Hindlimb muscle (tissue), 1 donor: ENCODE measurements around the gene DDI2. TPM values are rescaled to one million over a fixed set of nuclear protein-coding genes. Genes with fewer than 3 reads are reported as not detected.
"Not testable (repeated sequence)": the region's sequence is repeated elsewhere in the genome, so short reads cannot be mapped to it uniquely, and the experiment has no call there.

ENCODE experiments used
- DNase-seq: peaks from one replicate; pipeline ENCODE4 v3.0.0-alpha.2; 2013
- polyA plus RNA-seq: library from polyadenylated mRNA; unstranded; fragments of 120-200 nt; gene quantifications from one replicate; pipeline ENCODE4 v1.2.1, GENCODE V29; 2013; ENCODE audit not compliant: insufficient read length

The DDI2 gene
- polyA plus RNA-seq, 1 donor = 24.3 TPM

DNA sequence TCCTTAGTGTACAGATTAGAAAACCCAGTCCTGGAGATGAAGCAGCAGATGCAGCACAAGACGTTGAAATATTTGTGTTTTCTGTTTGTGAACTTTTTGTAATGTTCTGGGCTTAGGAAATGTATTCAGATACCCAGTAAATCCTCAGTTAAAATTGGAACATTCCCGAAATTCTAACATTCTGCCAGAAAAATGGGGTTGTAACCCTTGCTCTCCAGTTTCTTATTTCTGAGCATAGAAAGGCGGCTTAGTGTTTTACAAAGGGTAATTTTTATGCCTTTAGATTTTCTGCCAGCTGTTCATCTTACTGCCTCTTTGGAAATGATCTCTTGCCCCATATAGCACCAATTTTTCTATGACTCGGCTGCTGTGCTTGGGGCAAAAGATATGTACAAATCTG, 20.6 kb downstream of the DDI2 start:
- no peak for DNase-seq

DNA sequence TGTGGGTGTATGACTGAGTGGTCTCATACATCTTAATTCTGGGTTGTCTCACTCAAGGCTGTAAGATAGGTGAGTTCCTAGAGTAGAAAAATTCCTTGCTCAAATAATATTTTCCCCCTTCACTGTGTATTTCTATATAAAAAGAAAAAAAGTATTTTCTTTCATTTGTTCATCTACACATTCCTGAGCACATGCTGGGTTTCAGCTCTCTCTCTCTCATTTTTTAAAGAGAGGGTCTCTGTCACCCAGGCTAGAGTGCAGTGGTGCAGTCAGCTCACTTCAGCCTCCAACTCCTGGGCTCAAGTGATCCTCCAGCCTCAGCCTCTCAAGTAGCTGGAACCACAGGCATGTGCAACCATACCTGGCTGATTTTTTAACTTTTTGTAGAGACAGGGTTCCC, 22.0 kb downstream of the DDI2 start:
- DNase-seq = no peak

DNA sequence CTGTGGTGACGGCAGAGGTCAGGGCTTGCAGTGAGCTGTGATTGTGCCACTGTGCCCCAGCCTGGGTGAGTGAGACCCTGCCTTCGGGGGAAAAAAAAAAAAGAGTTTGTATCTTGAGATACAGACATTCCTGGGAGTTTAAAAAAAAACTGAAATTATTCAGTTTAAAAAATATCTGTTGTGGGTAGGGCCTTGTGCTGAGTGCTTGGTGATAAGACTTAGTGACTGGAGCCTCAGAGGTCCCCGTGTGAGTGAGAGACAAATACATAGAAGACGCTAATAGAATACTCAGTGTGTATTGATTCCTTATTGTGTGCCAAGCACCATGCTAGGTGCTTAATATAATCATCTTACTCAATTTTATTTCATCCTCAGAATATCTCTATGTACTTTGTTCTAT, 22.7 kb downstream of the DDI2 start:
- no peak for DNase-seq

DNA sequence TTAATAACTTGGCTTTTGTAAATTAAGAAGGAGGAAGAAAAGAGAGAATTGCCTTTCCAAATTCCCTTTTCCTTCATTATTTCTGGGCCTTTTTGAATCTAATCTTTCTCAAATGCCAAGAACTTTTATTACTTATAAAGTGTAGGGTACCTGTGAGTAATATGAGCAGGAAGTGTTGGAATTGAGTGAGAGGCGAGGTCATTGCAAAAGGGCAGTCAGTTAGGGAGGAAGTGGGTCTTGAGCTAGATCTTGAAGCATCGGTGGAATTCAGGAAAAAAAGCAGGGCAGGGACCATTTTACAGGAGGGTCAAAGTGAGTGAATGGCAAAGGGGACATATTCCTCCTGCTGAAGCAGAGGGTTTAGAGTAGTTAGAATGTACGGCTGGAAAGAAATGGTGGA, 23.4 kb downstream of the DDI2 start:
- no peak for DNase-seq

DNA sequence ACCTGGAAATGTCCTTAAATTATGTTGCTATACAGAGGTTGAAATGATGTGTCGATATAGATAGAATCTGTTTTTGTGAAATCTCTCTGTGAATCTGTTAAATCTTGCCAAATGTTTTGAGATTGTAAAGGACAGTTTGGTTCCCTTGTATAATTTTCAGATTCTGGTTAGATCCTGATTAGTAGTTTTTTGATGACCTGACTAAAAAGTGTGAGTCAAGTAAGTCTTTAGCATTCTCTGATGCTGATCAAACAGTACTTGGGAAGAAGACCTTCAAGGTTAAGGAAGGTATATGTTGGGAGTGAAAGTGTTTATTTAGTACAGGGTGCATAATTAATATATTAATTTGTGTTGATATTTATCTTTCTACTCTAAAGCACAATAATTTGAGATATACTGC, 32.7 kb downstream of the DDI2 start:
- DNase-seq = no peak

DNA sequence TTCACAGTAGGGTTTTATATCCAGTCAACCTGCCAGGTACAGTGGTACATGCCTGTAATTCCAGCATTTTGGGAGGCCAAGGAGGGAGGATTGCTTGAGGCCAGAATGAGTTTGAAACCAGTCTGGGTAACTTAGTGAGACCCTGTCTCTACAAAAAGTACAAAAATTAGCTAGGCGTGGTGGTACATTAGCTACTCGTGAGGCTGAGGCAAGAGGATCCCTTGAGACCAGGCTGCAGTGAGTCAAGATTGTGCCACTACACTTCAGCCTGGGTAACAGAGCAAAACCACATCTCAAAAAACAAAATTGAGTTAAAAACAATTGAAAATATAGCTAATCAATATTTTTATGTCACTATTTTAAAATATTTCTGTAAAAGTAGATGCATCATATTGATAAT, 33.2 kb downstream of the DDI2 start:
- DNase-seq = no peak

DNA sequence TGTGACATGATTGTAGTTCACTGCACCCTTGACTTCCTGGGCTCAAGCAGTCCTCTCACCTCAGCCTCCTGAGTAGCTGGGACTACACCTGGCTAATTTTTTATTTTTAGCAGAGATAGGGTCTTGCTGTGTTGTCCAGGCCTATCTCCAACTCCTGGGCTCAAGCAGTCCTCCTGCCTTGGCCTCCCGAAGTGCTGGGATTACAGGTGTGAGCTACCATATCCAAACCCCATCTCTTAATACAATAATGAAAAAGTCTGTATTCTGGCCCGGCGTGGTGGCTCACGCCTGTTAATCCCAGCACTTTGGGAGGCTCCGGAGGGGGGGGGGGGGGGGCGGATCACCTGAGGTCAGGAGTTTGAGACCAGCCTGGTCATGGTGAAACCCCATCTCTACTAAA, 34.9 kb downstream of the DDI2 start:
- DNase-seq = not testable (repeated sequence)

DNA sequence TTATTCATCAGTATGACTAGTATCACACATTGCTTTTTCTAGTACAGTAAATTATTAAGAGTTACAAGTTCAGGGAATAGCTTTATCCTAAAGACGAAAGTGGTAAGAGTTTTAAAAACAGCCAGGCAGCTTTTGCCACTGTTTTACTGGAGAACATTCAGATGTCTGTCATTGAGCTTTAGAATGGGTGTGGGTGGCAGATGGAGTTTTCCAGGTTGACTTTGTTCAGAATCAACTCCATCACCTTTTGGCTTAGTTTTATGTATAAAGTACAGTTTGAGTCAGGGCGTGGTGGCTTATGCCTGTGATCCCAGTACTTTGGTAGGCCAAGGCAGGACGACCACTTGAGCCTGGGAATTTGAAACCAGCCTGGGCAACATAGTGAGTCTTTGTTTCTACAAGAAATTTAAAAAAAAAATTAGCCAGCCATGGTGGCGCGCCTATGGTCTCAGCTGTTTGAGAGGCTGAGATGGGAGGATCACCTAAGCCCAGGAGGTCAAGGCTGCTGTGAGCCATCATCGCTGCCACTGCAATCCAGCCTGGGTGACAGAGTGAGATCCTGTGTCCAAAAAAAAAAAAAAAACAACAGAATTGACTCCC, 36.9 kb downstream of the DDI2 start:
- no peak for DNase-seq

DNA sequence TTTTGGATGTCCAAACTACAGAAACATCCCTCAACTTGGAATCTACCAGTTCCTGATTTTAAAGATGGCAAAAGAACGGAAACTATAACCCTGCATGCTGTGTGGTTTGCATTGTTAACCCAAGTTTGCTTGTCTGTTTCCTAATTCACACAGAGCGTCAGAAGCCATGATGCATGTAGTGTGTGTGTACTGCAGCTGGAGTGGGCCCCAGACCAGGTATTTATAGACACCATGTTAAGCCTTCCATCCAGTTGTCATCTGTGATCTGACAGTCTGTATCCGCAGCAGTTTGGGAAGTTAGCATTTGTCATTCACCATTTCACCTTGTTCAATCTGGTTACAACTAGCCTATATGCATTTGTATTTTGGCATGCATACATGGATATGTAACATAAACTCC, 39.2 kb downstream of the DDI2 start:
- DNase-seq = no peak

DNA sequence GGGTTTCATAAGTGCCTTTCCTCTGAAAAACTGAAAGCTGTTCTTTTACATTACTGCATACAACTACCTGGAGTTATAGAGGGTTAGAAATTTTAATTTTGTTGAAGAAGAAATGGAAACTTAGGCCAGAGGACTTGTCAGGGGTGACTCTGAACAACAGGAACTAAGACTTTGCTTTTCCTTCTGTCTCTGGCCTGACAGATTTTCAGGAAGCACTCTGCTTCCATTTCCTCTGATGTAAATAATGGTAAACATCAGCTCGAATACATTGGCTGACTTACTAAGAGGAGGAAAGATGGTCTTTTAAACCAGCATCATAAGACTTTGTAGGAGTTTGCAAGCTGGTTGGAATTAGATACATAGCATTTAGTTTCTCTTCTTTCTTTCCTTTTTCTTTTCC, 39.8 kb downstream of the DDI2 start:
- no peak for DNase-seq

DNA sequence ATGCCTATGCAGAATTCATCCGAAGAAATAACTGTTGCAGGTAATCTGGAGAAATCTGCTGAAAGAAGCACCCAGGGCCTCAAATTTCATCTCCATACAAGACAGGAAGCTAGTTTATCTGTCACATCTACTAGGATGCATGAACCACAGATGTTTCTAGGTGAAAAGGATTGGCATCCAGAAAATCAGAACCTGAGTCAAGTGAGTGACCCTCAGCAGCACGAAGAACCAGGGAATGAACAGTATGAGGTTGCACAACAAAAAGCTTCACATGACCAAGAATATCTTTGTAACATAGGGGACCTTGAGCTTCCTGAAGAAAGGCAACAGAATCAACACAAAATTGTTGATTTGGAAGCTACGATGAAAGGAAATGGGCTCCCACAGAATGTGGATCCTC, 42.9 kb downstream of the DDI2 start:
- no peak for DNase-seq

DNA sequence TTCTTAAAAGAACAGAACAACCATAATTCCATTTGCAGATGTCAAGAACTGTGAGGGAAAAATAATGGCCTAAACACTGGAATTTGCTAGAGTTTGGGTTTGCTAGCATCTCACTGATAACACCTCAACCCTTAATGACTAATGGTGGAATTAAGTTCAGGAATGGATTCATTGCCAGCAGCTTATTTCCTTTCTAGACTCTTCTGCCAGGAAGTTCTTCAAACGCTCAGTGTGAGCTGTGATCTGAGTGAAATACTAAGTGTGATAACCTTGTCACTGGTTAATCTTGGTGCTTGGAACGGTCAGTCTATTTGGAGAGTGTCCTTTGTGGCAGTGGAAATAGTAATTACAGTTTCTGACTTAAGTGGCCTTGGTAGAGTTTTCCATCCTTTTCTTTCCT, 45.2 kb downstream of the DDI2 start:
- DNase-seq = no peak

DNA sequence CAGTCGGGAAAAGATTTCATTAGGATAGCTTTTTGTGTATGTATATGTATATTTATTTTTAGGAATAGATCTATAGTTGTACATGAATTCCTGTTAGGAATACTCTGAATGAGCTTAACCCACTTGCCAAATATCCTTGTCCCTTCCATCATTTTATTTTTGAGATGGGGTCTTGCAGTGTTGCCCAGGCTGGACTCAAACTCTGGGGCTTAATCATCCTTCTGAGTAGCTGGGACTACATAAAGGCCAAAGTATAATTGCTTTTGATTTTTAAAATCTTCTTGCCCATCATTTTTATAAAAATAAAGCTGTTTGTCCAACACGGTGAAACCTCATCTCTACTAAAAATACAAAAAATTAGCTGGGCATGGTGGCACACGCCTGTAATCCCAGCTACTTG, 46.7 kb downstream of the DDI2 start:
- no peak for DNase-seq

DNA sequence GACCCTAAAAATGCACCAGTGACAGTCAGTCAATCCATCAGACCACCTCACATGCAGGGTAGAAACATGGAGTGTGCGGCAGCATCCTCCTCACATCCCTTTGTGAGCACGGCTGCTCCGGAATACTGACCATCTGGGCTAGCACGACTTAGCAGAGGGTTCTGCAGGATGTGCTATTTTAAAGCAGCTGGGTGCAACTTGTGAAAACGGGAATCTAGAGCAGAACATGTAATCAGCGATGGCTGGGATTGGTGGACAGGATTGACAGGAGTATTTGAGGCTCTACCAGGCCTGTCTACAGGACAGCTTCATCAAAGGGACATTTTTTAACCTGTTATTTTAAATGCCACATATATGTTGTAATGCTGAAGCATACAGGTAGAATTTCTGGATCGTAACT, 50.1 kb downstream of the DDI2 start:
- no peak for DNase-seq

DNA sequence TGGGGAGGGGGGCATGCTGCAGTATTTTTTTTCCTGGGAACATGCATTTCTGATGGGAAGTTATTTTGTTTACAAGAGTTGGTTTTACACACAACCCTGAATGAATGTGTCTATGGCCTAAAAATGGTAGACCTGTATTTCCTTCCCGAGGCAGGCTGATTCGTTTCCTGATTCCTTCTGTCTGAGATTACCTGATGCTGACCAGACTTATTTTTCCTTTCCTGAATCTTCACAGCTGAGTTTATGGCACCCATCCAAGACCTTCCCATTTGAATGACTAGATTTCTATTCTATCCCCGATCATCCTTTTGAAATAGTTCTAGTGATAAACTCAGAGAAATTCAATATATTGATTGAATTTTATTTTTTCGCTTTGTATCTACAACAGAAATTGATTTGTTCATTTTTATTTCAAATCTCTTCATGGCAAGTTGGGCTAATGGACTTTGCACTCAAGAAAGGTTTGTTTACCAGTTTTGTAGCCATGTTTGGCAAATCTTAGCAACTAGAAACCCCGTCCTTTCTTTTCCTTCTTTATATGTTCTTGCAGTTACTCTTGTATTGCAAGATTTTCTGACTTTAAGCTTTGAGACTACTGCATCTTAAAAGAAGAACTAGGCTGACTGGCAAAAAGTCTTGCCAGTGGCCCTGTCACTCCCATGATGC, 51.0 kb downstream of the DDI2 start:
- no peak for DNase-seq

DNA sequence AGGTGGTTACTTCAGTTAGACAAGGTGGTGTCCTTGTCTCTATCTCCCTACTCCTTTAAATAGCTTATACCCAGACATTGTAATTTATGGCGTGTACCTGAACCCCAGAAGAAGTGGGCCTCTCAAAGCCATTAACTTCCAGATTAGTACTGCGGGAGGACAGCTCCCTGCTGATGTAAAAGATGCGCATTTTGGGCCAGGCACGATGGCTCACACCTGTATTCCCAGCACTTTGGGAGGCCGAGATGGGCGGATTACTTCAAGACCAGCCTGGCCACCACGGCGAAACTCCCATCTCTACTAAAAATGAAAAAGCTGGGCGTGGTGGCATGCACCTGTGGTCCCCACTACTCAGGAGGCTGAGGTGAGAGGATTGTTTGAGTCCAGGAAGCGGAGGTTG, 51.8 kb downstream of the DDI2 start:
- no peak for DNase-seq

DNA sequence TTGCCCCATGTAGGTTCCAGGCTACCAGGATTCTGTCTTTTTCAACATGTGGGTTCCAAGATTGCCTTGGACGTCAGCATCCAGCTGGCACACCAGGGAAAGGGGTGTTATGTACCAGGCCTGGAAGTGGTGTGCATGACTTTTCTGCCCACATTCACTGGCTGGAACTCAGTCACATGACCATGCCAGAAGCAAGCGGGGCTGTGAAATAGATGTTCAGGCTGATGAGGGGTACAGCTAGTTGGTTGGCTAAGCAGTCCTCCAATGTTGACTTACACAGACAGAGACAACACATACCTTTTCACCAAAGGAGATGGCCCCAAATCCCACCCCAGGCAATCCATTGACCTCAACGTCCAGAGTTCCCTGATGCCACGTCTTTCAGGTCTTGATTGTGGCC, 52.6 kb downstream of the DDI2 start:
- no peak for DNase-seq

DNA sequence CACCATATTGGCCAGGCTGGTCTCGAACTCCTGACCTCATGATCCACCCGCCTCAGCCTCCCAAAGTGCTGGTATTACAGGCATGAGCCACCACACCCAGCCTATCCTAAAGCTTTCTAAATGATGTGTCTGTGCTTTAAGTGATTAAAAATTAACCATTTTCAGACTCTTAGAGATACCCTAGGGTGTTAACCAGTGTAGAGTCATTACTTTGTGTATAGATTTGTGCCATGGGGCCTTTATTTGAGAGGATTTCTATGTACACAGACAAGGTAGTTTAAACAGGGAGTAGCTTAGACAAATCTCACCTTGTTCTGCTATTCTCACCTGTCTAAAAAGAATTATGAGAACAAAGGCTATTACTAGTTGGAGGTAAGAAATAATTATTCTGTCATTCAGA, 54.2 kb downstream of the DDI2 start:
- DNase-seq = no peak

DNA sequence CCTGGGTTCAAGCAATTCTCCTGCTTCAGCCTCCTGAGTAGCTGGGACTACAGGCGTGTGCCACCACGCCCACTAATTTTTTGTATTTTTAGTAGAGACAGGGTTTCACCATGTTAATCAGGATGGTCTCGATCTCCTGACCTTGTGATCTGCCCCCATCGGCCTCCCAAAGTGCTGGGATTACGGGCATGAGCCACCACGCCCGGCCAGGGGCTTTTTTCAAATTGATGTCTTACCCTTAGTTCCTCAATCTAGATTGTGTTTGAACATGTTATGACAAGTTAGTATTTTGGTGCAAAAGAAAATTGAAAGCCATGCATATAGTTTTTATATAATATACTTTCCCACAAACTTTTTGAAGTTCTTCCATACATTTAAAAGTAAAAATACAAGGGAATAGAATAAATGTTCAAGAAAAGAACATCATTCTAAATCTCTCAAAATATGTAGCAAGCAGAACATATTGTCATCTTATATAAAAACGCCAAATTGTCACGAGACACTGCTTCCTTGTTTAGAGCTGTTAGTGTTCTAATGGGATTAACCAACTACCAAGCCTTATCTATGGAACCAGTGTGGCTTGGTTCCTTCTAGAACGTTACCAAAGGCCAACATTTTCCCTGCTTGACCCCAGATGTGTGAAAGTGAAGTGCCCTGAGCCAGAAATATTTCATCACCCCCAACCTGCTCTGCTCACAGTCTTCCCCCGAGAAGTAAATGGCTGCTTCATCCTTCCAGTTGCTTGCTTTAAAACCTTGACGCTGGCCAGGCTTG, 57.3 kb downstream of the DDI2 start:
- no peak for DNase-seq

DNA sequence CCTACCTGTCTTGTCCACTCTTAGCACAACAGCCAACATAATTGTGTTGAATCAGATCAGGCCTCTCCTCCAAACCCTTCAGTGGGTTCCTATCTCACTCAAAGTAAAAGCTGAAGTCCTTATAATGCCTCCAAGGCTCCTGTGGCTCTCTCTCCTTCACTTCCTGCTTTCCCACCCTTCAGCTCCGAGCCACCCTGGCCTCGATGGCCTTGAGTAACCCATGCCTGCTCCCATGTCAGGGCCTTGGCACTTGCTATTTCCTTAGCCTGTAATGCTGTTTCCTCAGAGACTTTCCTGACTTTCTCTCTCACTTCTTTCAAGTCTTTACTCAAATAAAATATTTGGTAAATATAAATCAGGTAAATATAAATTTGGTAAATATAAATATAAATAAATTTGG, 58.8 kb downstream of the DDI2 start:
- DNase-seq = no peak

DNA sequence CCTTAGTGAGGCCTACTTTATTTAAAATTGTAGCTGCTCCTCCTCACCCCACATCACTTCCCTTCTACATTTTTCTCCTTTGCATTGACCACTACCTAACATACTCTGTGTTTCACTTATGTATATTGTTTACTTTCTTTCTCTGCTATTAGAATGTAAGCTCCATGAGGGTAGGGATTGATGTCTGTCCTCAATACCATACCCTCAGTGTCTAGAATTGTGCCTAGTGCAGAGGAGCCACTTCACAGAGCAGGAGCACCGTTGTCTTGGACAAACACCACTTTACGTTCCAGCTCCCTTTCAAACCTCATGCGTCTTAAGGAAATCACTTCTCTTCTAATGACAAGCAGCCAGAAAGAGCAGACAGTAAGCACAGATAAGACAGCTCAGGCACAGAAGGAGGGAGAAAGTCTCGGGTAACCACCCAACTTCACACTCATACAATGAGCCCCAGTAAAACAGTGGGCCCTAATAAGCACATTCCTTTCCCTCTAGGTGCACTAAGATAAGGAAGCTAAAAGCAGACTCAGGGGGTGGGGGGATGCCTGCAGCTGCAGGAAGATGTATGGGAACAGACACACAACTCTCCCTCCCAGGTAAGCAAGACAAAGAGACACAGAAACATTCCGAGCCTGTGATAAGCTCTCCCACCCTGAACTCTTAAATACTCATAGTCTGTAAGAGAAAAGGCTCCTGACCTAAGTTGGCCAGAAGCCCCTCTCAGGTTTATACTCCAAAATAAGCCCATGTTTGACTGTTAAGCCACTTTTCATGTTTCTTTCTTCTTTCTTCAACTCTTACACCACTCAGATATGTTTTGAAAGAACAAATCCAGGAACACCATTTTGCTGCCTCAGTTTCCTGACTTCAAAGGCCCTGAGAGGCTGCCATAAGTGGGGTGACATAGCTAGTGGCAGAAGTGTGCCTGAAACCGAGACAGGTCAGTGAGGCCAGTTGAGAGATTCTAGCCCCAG, 59.7 kb downstream of the DDI2 start:
- no peak for DNase-seq

DNA sequence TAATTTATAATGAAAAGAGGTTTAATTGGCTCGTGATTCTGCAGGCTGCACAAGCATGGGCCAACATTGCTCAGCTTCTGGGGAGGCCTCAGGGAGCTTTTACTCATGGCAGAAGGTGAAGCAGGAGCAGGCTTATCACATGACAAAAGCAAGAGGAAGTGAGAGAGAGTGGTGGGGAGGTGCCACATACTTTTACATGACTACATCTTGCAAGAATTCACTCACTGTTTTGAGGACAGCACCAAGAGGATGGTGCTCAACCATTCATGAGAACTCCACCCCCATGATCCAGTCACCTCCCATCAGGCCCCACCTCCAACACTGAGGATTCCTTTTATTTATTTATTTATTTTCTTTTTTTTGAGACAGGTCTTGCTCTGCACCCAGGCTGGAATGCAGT, 61.3 kb downstream of the DDI2 start:
- no peak for DNase-seq

DNA sequence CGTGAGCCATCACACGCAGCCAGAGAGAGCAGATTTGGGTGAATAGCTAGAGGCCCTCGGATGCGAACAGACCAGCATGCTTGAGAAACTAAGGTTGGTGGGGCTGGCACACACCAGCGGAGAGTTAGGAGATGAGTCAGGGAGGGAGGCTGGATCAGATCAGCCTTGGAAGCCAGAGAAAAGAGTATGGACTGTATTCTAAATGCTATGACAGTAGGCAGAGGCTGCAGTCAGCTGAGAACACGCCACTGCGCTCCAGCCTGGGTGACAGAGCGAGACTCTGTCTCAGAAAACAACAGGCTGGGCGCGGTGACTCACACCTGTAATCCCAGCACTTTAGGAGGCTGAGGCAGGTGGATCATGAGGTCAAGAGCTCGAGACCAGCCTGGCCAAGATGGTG, 62.9 kb downstream of the DDI2 start:
- no peak for DNase-seq
